Measurements from ENCODE around the gene BCAR3.

GRCh38 chr1:93576346-93576745, 105.3 kb downstream of the BCAR3 start:
- TF ChIP-seq GATA2 (IDR thresholded peaks at IDR 0.05; ENCODE audit: low read depth, low read length) (no peak), GATA3 (IDR thresholded peaks at IDR 0.05; ENCODE audit: low read depth, low read length) (no peak)

Data from SH-SY5Y (cell line).